T47D (cell line): Measurements from ENCODE around the gene CKMT2.

ENCODE experiments used
- DNase-seq, 2 experiments: peaks; one replicate each; pipeline versions ENCODE4 v3.0.0 to v3.0.0-alpha.2; 2011 to 2012; ENCODE audit warnings: low read depth in 1 of 2, low spot score in 1 of 2
- JUND ChIP-seq: IDR thresholded peaks from 2 replicates; pipeline ENCODE4 v1.6.1; 2012; ENCODE audit warnings: low read depth
- in situ Hi-C: cut with HindIII; loops from 2 replicates; pipeline ENCODE4 v1.10.0; 2016; ENCODE audit warnings: low sequenced_read_pairs, low pct_unique_long_range_greater_than_20kb

The CKMT2 gene

GRCh38 chr5:81226949-81227348 lies 6.2 kb upstream of the CKMT2 start:
- no peak for TF ChIP-seq JUND
- in situ Hi-C loops, result no loop called here
- no peak for DNase-seq

- no peak for DNase-seq
- no peak for TF ChIP-seq JUND
- in situ Hi-C loops, result no loop called here
Observed at GRCh38 chr5:81228084-81228483, 5.0 kb upstream of the CKMT2 start.

- in situ Hi-C loops, result no loop called here
- TF ChIP-seq JUND, result no peak
- no peak for DNase-seq
Observed at GRCh38 chr5:81230416-81230815, 2.7 kb upstream of the CKMT2 start.

GRCh38 chr5:81232464-81233079 lies 550 bp upstream of the CKMT2 start:
- in situ Hi-C loops, result no loop called here
- DNase-seq, result no peak
- TF ChIP-seq JUND, result no peak

- in situ Hi-C loops, result no loop called here
- no peak for TF ChIP-seq JUND
Observed at GRCh38 chr5:81234299-81234698, 1.2 kb downstream of the CKMT2 start.

GRCh38 chr5:81234801-81235200 lies 1.7 kb downstream of the CKMT2 start:
- no peak for DNase-seq
- in situ Hi-C loops, result no loop called here
- TF ChIP-seq JUND, result no peak

More at GRCh38 chr5:81234299-81234698, 1.2 kb downstream of the CKMT2 start:
- DNase-seq, result no peak

- in situ Hi-C loops, result no loop called here
- no peak for DNase-seq
- no peak for TF ChIP-seq JUND
Observed at GRCh38 chr5:81235287-81236072, 2.4 kb downstream of the CKMT2 start.

GRCh38 chr5:81238460-81238859 lies 5.3 kb downstream of the CKMT2 start:
- no peak for TF ChIP-seq JUND
- in situ Hi-C loops, result no loop called here
- no peak for DNase-seq

GRCh38 chr5:81239613-81240012 lies 6.5 kb downstream of the CKMT2 start:
- no peak for DNase-seq
- in situ Hi-C loops, result no loop called here
- no peak for TF ChIP-seq JUND

GRCh38 chr5:81241001-81241400 lies 7.9 kb downstream of the CKMT2 start:
- no peak for TF ChIP-seq JUND
- no peak for DNase-seq
- in situ Hi-C loops, result no loop called here

GRCh38 chr5:81241961-81242648 lies 9.0 kb downstream of the CKMT2 start:
- DNase-seq, result no peak
- no peak for TF ChIP-seq JUND
- in situ Hi-C loops, result no loop called here

- TF ChIP-seq JUND, result no peak
- no peak for DNase-seq
- in situ Hi-C loops, result no loop called here
Observed at GRCh38 chr5:81242906-81243436, 9.8 kb downstream of the CKMT2 start.

GRCh38 chr5:81244451-81244850 lies 11.3 kb downstream of the CKMT2 start:
- no peak for TF ChIP-seq JUND
- DNase-seq, result no peak
- in situ Hi-C loops, result no loop called here

GRCh38 chr5:81245871-81246235 lies 12.7 kb downstream of the CKMT2 start:
- DNase-seq, result no peak
- in situ Hi-C loops, result no loop called here
- TF ChIP-seq JUND, result no peak
